HL-60 (cell line): ENCODE measurements around the gene RAB15.

Source experiments
- CTCF ChIP-seq: IDR thresholded peaks from one replicate; pipeline ENCODE4 v1.5.1; 2011; ENCODE audit warnings: low read length, control low read depth, inconsistent platforms; ENCODE audit not compliant: insufficient read depth
- GABPA ChIP-seq: IDR thresholded peaks from 2 replicates; pipeline ENCODE4 v1.6.1; 2012; ENCODE audit warnings: low read depth
- POLR2AphosphoS5 ChIP-seq: IDR thresholded peaks from 2 replicates; pipeline ENCODE4 v1.6.1; 2012; ENCODE audit warnings: low read depth
- REST ChIP-seq: IDR thresholded peaks from 2 replicates; pipeline ENCODE4 v1.6.1; 2012; ENCODE audit warnings: low read depth; ENCODE audit not compliant: insufficient replicate concordance
- SPI1 ChIP-seq: IDR thresholded peaks from 2 replicates; pipeline ENCODE4 v1.6.1; 2012; ENCODE audit warnings: low read depth, mild to moderate bottlenecking, borderline replicate concordance

- no peak for TF ChIP-seq CTCF
- TF ChIP-seq POLR2AphosphoS5: no peak
- no peak for TF ChIP-seq REST
- TF ChIP-seq GABPA: no peak
- TF ChIP-seq SPI1: no peak
Measured at GRCh38 chr14:65006261-65006721, 34.2 kb upstream of the RAB15 start.
